ENCODE data around the gene PTGDS.

DNA sequence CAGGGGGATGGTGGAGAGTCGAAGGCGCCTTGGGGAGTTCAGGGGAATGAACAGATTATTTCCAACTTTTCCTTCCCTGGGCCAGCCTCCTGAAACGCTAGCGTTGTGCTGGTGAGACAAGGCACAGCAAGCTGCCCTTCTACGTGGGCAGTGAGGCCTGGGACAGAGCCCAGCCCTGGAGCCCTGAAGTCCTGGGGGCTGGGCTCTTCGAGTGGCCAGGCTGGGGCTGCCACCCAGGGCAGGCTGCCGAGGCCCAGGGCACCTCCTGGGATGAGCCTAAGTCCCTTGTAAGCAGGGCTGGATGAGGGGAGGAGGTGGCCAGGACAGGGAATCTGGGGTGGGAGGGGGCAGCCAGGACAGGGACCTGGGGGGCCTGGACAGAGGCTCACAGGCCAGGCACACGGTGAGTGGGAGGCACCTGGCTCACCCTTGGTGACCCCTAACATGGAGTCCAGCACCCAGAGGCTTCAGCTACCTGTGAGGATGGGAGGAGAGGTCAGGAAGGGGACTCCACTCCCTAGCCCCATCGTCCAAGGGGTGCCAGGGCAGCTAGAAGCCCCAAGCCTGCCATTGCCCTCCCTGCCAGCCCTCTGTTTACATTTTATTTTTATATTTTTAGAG lies 26.5 kb upstream of the PTGDS start:
- TF ChIP-seq, protein P1, sequence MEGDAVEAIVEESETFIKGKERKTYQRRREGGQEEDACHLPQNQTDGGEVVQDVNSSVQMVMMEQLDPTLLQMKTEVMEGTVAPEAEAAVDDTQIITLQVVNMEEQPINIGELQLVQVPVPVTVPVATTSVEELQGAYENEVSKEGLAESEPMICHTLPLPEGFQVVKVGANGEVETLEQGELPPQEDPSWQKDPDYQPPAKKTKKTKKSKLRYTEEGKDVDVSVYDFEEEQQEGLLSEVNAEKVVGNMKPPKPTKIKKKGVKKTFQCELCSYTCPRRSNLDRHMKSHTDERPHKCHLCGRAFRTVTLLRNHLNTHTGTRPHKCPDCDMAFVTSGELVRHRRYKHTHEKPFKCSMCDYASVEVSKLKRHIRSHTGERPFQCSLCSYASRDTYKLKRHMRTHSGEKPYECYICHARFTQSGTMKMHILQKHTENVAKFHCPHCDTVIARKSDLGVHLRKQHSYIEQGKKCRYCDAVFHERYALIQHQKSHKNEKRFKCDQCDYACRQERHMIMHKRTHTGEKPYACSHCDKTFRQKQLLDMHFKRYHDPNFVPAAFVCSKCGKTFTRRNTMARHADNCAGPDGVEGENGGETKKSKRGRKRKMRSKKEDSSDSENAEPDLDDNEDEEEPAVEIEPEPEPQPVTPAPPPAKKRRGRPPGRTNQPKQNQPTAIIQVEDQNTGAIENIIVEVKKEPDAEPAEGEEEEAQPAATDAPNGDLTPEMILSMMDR (IDR thresholded peaks at IDR 0.05) = no peak
- no peak for TF ChIP-seq POLR2A (IDR thresholded peaks at IDR 0.05)
